GM19438 (cell line): ENCODE results near the gene CHSY3.

Source experiments
- ATAC-seq: cut with Tn5 transposase; IDR thresholded peaks from one replicate; pipeline ENCODE4 v1.9.1; 2021; ENCODE audit warnings: low read depth; ENCODE audit not compliant: unreplicated experiment

Gene CHSY3

DNA sequence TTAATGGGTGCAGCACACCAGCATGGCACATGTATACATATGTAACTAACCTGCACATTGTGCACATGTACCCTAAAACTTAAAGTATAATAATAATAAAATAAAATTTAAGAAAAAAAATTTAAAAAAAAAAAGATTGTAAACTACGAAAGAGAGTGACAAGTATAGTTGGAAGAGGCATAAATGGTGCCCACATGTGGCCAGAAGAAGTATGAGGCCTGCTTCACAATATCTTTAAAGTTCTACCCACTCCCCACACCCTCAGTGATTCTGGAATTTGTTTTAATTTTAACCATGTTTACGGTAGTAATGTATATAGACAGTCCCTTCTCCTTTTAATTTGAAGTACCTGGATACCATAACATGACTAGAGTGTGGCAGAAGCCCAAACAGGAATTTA is 172.7 kb downstream of the CHSY3 start:
- no peak for ATAC-seq

DNA sequence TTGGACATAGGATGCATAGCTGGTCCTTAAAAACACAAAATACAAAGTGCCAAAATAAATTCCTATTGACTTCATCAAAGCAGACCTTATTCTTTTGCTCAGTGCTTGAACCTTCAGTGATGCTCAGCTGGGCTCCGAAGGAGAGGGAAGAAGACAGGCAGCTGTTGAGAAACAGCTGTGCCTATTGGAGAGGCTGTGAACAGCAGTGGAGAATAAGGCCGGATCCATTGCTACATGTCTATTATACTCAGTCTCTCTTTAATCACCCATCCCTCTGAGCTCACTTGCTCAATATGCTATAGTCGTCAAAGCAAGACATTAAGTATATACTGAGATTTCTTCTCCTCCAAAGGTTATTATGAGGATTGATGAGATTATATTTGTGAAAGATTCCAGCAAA is 174.4 kb downstream of the CHSY3 start:
- no peak for ATAC-seq

DNA sequence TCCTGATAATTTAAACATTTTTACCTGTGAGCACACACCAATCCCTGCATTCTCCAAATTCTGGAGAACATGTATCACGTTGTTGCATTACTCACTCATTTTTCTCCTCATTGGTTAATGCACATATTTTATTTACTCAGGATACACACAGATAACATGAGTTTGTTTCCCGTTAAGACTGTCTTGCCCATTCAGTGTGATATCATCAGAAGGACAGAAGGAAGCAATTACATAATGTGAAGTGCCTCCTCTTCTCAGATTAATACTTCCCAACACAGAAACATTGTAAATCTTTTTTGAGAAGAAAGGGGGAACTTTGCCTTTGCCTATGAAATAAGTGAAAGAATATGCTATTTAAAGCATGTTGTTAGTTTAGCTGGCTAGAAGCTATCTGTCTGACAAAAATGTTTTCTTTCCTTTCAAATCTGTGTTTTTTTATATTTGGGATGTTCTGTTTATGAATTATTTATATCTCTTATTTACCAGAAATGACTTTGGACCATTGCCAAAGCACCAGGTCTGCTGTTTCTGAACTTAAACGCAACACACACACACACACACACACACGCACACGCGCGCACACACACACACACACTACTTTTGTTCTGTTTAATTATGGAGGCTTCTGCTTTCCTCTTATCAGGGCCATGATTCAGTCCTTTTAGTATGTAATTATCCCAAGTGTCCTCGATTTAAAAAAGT is 186.5 kb downstream of the CHSY3 start:
- no peak for ATAC-seq

DNA sequence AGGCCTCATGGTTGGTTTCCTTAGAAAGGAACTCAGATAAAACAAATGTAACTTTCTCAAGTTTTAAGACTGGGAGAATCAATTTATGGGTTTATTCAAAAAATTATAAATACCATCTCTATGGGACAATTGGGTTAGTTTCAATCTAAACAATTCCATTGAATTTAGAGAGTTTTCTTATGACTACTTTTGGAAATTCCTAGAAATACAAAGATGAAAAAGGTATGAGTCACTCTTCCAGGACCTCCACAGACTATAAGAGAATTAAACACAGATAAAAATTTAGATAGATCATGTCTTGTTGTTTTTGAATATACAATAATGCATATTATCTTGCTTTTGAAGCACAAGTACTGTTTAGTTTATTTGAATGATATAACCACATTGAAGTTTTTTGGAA is 188.7 kb downstream of the CHSY3 start:
- ATAC-seq, result no peak

DNA sequence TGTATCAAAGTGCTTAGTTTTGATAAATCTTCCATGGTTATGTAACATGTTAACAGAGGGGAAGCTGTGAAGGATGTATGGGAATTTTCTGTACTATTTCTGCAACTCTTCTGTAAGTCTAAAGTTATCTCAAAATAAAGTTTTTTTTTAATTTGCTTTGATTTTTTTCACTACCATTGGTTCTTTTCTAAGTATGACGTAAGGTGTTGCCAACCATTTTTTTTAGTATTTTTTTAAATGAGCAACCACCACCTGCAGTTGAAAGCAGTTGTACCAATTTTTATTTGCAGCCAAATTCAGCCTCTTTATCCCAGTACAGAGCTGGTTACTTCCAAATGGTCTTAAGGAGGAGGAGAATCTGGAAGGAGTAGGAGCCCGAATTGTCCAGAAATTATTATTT is 192.2 kb downstream of the CHSY3 start:
- ATAC-seq, result no peak

DNA sequence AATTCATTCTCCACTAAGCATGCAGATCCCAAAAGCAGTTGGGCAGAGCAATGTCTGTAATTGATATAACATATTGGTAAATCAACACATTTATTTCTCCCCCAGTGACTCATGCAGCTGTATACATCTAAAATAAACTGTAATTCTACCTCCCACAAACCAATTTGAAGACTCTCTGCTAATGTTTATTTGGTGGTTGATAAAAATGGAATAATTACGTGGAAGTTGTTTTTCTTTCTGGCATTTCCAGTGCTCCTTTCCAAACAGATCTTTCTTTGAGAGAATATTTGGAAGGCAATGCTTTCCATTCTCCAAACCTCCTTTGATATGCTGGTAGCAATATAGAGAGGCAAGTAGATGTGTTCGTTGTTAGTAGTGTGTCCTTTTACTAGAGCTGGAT is 194.7 kb downstream of the CHSY3 start:
- ATAC-seq, result no peak

DNA sequence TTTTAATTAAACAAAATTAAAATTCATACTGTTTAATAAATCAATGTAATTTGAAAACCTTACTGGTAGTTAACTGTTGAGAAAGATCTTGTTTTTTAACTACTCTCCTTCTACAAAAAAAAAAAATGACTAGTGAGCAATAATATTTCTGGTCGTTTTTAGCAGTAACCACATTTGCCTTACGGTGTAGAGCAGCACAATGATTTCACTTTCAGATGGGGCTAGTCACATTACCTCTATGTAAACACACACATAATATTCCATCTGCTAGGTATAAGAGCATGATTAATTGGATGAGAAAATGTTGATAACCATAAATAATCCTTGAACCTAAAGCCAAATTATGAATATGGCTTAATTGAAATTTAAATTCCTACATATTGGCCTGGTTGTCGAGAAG is 198.1 kb downstream of the CHSY3 start:
- ATAC-seq, result no peak

DNA sequence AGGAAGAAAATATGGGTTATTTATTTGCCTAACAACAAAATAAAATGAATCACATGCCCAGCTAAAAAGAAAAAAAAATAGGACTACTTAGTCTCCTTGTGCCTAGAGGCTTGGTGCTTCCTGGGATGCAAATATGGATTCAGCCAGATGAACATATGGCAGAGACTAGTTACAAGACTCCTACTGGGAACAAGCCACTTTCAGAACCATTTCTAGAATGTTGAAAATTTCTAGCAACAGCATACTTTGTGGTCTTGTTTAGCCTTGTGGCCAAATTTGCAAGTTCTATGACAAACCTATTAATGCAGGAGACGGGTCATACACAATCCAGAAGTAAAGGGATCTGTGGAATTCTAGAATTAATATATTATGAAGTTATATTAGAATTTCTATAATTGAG is 198.7 kb downstream of the CHSY3 start:
- no peak for ATAC-seq

DNA sequence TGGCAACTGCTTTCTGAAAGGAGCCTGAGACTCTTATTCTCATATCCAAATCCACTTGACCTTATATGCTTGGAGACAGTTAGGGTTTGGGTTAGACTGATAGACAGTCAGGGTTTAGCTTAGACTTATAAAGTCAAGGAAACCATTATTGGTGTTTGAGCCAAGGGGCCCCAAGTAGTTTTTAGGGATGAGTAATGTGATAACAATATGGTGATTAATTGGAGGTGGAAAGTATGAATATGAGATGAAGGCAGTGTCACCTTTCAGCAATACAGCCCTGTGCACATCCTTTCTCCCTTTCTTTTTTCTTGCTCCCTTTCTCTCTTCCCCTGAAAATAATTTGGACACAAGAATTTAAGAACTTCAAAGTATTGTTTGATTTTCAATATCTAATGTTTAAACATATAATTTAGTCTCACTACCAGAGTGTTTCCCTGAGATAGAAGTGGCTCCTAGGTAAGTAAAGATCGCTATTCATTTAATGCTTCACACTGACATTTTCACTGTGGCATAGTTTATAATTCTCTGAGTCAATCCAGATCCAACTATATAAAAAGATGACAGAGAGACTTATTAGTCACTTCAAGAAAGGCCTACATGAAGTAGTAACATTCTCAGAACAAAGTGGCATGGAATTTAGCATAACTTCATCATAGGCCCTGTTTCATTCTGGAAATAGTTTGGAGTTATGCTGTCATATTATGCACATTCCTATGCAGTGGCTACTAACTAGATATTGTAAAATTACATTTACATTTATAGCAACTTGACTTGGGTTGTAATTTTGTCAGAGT is 200.8 kb downstream of the CHSY3 start:
- no peak for ATAC-seq

DNA sequence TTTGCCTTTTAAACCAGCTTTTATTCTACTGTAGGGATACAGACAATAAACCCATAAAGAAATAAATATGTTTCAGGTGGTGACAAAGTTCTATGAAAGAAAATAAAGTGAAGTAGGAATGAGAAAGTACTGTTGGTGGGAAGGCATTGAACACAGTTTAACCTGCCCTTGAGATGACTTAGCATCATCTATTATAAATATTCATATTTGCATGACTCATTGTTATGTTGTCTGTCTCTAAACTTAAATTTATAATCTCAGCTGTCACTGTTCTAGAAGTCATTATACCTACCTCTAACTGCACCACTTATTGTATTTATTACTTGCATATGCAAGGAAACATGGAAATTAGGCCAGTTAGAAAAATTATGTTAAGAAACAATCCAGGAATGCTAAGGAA is 202.2 kb downstream of the CHSY3 start:
- no peak for ATAC-seq

DNA sequence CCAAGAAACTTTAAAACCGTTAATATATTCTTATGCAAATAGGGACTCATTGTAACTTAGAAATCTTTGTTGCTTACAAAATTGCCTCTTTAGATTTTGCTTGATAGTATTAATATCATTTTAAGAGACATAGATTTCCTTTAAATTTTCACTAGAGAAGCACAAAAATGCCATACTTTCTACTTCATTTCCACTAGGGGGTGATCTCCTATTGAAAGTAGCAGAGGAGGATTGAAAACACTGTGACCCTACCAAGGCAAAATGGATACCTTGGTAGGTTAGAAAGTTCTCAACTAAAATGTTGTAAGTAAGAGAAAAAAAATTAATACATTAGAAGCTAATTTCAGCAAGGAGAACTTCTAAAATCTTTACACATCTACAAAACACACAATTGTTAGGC is 204.9 kb downstream of the CHSY3 start:
- ATAC-seq, result no peak

DNA sequence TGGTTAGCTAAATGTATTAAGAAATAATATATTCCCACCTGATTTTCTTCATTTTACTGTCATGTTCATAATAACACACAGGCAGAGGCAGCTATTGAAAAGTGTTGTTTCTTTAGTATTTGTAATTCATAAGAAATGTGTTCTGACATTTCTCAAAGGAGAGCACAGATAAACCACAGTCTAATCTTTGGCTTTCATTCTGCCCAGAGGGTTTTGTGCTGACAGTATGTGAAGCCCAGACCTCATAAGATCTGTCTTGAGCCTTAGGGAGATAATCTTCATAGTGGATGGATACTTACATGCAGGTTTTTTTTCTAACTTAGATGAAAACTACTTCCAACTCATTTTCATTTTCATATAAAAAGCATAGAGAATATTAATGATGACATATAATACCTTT is 206.1 kb downstream of the CHSY3 start:
- no peak for ATAC-seq

DNA sequence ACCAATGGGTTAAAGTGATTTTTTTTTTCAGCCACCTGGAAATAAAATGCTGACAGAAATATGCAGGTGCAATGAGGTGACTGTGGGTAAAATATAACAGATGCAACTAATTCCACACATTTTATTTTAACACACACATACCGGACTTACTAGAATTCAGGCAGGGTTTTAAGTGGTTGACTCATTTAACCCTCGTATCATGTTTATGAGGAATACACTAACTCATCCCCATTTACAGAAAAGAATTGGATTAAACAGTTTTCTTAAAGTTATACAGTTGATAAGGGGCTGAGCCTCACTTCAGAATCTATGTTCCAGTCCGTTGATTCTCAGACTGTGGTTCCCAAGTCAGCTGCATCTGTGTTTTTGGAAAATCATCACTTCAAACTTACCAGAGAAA is 207.5 kb downstream of the CHSY3 start:
- no peak for ATAC-seq

DNA sequence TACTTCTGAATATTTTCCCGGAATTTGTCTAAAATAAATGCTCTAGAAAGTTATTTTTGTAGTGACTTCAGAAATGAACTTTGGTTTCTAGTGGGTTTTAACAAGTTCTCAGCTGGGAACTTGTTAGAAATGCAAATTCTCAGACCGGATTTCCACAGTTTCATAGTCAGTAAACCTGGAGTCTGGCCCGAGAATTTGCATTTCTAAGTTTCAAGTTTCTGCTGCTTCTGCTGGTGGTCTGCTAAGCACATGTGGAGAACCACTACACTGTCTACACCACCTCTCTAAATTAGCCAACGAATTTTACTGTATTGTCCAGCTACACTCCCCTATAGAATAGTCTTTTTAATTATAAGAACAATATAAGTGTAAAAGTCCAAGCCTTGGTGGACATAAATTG is 208.0 kb downstream of the CHSY3 start:
- ATAC-seq, result peak; percentile 87

DNA sequence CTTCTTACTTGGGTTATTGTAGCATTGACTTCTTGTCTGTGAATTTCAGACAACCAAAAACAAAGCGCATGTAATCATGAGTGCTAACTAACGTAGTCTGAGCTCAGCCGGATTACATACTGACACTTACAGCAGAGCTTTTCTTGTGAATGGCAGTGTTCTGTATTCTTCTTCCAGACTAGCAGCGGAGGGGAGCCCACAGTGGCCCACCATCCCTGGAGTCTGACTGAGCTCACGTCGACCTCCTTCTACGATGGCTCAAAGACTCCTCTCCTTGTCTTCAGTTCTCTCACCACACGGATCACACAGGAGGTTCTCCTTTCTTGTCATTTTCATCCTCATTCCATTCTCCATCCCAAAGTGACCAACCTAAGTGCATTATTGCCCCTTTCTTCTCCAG is 211.4 kb downstream of the CHSY3 start:
- ATAC-seq, result no peak

DNA sequence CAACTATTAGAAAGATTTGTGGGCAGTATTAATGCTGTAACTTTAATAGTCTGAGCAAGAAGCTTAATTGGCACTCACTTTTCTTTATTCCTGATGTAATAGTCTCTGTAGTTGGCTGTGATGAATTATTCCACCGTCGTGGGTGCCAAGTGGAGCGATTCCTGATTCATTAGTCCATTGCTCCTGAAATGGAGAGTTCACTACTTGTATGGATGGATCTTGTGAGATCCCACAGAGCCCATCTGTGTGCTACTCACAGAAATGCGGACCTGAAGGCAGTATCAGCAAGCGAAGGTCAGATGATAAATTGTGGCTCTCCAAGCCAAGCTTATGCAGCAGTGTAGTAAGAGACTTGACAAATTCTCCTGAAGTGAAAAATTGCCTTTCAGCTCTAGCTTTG is 212.2 kb downstream of the CHSY3 start:
- no peak for ATAC-seq

DNA sequence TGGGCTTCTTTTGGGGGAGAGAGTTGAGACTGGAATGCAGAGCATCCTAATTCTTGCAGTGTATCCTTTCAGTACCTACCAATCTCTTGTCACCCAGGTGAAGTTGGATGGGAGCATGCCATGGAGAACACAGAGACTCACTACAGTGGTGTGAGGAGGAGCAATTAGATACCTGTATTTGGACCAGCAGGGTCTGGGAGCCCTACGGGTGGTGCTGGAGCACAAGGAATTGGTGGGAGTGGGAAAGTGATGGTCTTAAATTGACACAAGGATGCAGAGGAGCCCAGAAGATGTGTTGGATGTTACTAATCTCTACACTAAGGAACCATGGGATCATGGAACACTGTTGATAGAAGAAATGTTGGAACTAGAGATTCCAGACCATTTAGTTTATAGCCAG is 212.7 kb downstream of the CHSY3 start:
- ATAC-seq, result no peak

DNA sequence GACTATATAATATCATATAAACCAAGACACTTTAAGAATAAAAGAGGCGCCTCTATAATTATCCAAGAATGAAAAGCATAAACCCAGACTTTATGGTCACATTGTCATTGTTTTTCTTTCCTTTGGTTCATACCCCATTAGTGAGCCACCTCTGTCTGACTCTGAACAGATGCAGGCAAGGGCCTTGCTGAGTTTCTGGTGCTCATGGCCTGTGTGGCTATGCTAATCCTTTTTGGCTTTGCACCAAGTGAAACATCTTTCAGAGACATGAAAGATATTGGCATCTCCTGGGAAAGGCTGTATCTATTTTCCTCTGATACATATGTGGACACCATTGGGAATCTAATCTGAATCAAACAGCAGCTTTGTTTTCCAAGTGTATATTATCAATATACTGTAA is 222.5 kb downstream of the CHSY3 start:
- ATAC-seq, result no peak

DNA sequence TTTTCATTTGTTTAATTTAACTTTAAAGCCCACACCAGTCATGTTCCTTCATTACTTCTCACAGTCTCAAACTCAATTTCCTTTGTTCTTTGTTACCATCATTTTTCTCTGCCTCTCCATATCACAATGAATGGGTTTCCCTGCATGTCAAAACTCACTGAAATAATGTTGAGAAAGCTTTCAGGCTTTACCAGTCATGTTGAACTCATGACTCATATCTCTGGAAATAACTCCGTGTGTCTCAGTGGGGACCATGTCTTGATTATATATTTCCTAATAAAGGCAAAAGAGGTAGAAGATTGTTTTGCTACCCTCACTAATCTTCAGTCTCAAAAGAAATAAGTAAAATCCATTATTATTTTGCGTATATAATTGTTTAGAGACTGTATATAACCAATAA is 231.2 kb downstream of the CHSY3 start:
- no peak for ATAC-seq

DNA sequence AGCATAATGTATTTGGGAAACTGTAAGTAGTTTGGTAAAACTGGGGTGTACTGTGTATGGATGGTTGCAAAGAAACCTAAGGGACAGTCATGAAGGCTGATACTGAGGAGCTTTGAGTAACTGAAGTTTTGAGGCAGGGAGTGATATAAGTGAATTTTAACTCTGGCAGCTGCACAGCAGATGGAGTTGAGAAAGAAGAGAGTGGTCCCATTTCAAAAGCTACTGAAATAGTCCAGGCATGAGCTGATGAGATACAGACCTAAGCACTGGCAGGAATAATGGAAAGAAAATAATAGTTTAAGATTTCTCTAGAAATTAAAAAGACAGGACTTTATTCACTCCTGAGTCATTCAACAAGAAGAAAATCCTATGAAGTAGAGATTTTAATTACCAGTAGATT is 232.0 kb downstream of the CHSY3 start:
- no peak for ATAC-seq

DNA sequence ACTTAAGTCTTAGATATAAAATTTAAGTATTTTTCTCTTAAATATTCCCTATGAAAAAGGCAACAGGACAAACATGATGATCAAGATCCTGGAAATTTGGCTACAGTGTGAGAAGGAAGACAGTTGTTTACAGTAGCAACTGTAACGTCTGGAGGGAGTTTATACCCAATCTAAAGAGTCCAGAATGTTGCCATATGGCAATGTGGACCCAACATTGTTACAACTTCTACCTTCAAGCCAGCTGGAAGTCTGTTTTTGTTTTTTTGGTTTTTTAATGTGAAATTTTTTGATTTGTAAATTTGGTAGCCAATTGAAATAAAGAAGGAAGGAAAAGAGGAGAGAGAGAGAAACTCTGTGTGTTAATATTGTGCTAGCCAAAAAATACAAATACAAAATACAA is 233.4 kb downstream of the CHSY3 start:
- ATAC-seq, result no peak

DNA sequence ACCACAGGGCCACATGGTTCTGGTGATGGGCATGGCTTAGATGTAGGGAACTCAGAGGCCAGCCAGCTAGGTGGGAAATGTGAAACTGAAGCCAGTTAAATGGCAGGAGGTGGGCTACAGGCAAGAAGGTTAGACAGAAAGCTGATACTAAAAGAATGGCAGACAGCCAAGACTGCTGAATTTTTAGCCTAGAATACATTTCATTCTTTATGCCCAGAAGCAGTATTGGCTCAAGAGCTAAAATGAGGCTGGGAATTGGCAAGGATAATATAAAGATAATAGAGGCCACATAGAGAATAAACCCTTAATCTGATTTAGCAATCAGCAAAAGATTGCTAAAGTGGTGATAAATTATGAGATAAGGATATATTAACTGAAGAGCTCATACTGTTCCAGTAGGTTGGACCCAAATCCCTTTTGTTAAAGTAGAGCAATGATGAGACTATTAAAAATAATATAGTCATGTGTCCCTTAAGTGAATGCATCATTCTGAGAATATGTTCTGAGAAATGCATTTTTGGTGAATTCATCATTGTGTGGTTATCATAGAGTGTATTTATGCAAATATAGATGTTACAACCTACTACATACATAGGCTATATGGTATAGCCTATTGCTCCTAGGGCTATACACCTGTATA is 234.3 kb downstream of the CHSY3 start:
- no peak for ATAC-seq
